ENCODE data around the gene ARHGEF25. TPM values are rescaled to one million over a fixed set of nuclear protein-coding genes. Genes with fewer than 3 reads are reported as not detected.
"Not testable (repeated sequence)": the region's sequence is repeated elsewhere in the genome, so short reads cannot be mapped to it uniquely, and the experiment has no call there.

ARHGEF25 gene
- total RNA-seq, 1 donor from 2014 or later = 18.4 TPM

DNA sequence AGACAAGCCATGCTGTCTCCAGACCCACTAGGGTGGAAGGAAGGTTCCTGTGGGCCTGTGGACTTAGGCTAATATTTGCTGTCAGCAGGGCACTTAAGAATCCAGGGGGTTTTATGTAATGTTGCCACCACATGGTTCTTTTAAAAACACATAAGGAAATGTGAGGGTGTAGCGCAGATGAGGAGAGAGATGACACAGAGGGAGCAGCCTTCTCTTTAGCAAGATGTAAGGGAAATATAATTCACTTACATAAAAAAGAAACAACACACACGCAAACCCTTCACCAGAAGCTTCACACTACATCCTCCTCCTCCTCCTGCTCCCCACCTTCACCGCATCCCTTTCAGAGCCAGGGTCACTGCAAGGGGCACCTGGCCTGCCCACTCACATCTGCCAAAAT, 25.1 kb upstream of the ARHGEF25 start:
- H3K4me1 Mint-ChIP-seq (ENCODE audit: low read depth) = peaks cover 3% of the 10 kb centered on the region
- no peaks in the 10 kb centered on the region for H3K9me3 Mint-ChIP-seq (ENCODE audit: low read depth)
- H3K4me3 Mint-ChIP-seq (ENCODE audit: low read depth) = no peak overlapping the region
- no peak for DNase-seq (ENCODE audit: low spot score, unreplicated experiment)
- H3K27ac Mint-ChIP-seq = no peak overlapping the region
- no peaks in the 10 kb centered on the region for H3K36me3 Mint-ChIP-seq (ENCODE audit: insufficient read depth)
- TF ChIP-seq CTCF (IDR thresholded peaks at IDR 0.05; ENCODE audit: unreplicated experiment) = no peak
- peaks cover 25% of the 10 kb centered on the region for H3K27me3 Mint-ChIP-seq

- no peak for TF ChIP-seq CTCF (IDR thresholded peaks at IDR 0.05; ENCODE audit: unreplicated experiment)
- DNase-seq (ENCODE audit: low spot score, unreplicated experiment) = no peak
- H3K4me3 Mint-ChIP-seq (ENCODE audit: low read depth) = no peak overlapping the region
- no peaks in the 10 kb centered on the region for H3K36me3 Mint-ChIP-seq (ENCODE audit: insufficient read depth)
- peaks cover 6% of the 10 kb centered on the region for H3K4me1 Mint-ChIP-seq (ENCODE audit: low read depth)
- peaks cover 25% of the 10 kb centered on the region for H3K27me3 Mint-ChIP-seq
- no peak overlapping the region for H3K27ac Mint-ChIP-seq
- no peaks in the 10 kb centered on the region for H3K9me3 Mint-ChIP-seq (ENCODE audit: low read depth)
Measured at GRCh38 chr12:57586832-57587429, 24.3 kb upstream of the ARHGEF25 start.

- H3K36me3 Mint-ChIP-seq (ENCODE audit: insufficient read depth); DNase-seq (ENCODE audit: low spot score, unreplicated experiment); H3K27ac Mint-ChIP-seq; H3K4me3 Mint-ChIP-seq (ENCODE audit: low read depth); H3K9me3 Mint-ChIP-seq (ENCODE audit: low read depth): not testable (repeated sequence)
- peaks cover 19% of the 10 kb centered on the region for H3K27me3 Mint-ChIP-seq
- peaks cover 21% of the 10 kb centered on the region for H3K4me1 Mint-ChIP-seq (ENCODE audit: low read depth)
Measured at GRCh38 chr12:57588951-57589610, 22.2 kb upstream of the ARHGEF25 start.

- H3K27me3 Mint-ChIP-seq = peaks cover 5% of the 10 kb centered on the region
- no peaks in the 10 kb centered on the region for H3K9me3 Mint-ChIP-seq (ENCODE audit: low read depth)
- peaks cover 3% of the 10 kb centered on the region for H3K36me3 Mint-ChIP-seq (ENCODE audit: insufficient read depth)
- TF ChIP-seq CTCF (IDR thresholded peaks at IDR 0.05; ENCODE audit: unreplicated experiment) = no peak
- H3K27ac Mint-ChIP-seq = peak overlapping the region; percentile 86
- DNase-seq (ENCODE audit: low spot score, unreplicated experiment) = no peak
- peaks cover 23% of the 10 kb centered on the region for H3K4me1 Mint-ChIP-seq (ENCODE audit: low read depth)
- H3K4me3 Mint-ChIP-seq (ENCODE audit: low read depth) = peak overlapping the region; percentile 94
Measured at GRCh38 chr12:57590479-57590863, 20.8 kb upstream of the ARHGEF25 start.

- Mint-ChIP-seq H3K4me1 (ENCODE audit: low read depth) (peaks cover 23% of the 10 kb centered on the region), H3K9me3 (ENCODE audit: low read depth) (no peaks in the 10 kb centered on the region), H3K4me3 (ENCODE audit: low read depth) (peak within 1 kb of the TSS; percentile 94), H3K27ac (peak within 1 kb of the TSS; percentile 97), H3K27me3 (peaks cover 3% of the 10 kb centered on the region), H3K36me3 (ENCODE audit: insufficient read depth) (peaks cover 5% of the 10 kb centered on the region)
- no peak for TF ChIP-seq CTCF (IDR thresholded peaks at IDR 0.05; ENCODE audit: unreplicated experiment)
- peak; percentile 83 for DNase-seq (ENCODE audit: low spot score, unreplicated experiment)
Measured at GRCh38 chr12:57590864-57591781, 20.1 kb upstream of the ARHGEF25 start, which contains the start of gene PIP4K2C. Gene PIP4K2C (plus strand): TSS chr12:57591192. CDS start chr12:57591290, 98 bp downstream.

All from progenitor cell of endocrine pancreas (in vitro differentiated cells).